ENCODE measurements around the gene CELSR2.

GRCh38 chr1:109264379-109264755, 15.0 kb downstream of the CELSR2 start:
- TF ChIP-seq, protein P1, sequence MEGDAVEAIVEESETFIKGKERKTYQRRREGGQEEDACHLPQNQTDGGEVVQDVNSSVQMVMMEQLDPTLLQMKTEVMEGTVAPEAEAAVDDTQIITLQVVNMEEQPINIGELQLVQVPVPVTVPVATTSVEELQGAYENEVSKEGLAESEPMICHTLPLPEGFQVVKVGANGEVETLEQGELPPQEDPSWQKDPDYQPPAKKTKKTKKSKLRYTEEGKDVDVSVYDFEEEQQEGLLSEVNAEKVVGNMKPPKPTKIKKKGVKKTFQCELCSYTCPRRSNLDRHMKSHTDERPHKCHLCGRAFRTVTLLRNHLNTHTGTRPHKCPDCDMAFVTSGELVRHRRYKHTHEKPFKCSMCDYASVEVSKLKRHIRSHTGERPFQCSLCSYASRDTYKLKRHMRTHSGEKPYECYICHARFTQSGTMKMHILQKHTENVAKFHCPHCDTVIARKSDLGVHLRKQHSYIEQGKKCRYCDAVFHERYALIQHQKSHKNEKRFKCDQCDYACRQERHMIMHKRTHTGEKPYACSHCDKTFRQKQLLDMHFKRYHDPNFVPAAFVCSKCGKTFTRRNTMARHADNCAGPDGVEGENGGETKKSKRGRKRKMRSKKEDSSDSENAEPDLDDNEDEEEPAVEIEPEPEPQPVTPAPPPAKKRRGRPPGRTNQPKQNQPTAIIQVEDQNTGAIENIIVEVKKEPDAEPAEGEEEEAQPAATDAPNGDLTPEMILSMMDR (IDR thresholded peaks at IDR 0.05) = no peak
- no peak for TF ChIP-seq POLR2A (IDR thresholded peaks at IDR 0.05)
